ENCODE measurements around the gene BCAS3.

The BCAS3 gene

DNA sequence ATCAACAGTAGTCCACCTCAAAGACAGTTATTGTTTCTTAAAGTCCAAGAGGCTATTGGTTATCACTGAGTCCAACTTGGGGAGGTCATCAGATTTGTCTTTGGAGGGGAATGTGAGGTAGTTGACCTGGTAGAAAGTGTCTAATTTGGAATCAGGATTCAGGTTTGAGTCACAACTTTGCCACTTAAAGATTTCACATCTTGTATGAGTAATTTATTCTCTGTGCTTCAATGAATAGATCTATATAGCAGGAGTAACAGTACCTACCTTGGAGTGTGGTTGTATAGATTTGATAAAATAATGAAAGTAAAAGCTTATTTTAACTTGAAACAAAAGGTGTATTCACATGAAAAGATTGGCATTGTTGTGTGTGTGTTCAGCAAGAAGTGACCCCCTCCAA is 602.7 kb downstream of the BCAS3 start:
- no peak for DNase-seq
- TF ChIP-seq GATA1 (IDR thresholded peaks at IDR 0.05; ENCODE audit: low read depth, low read length) (no peak), POLR2A (IDR thresholded peaks at IDR 0.05; ENCODE audit: low read length) (no peak)

- no peak for TF ChIP-seq POLR2A (IDR thresholded peaks at IDR 0.05; ENCODE audit: low read length)
- TF ChIP-seq GATA1 (IDR thresholded peaks at IDR 0.05; ENCODE audit: low read depth, low read length), result no peak
- no peak for DNase-seq
These were observed 603.2 kb downstream of the BCAS3 start for GRCh38 chr17:61280851-61281250.

- TF ChIP-seq POLR2A (IDR thresholded peaks at IDR 0.05; ENCODE audit: low read length), result no peak
- no peak for TF ChIP-seq GATA1 (IDR thresholded peaks at IDR 0.05; ENCODE audit: low read depth, low read length)
- DNase-seq, result no peak
These were observed 604.7 kb downstream of the BCAS3 start for GRCh38 chr17:61282377-61282776.

DNA sequence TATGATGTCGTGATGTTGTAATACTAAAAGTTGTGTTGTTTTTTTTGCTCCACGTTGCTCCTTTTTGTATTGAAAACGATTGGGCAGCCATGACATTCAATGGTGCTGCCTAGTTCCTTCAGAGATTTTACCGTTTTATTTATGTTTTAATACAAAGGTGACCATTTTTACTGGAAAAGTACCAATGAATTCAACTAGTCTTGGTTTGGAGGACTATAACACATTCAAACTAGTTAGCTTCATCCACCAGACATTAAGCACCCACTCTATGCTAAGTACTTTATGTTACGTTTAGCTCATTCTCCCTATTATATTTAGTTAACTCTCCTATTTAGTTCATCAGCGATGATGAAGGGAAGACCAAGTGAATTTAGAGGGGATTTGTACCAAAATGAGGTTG is 605.4 kb downstream of the BCAS3 start:
- TF ChIP-seq POLR2A (IDR thresholded peaks at IDR 0.05; ENCODE audit: low read length), result no peak
- no peak for TF ChIP-seq GATA1 (IDR thresholded peaks at IDR 0.05; ENCODE audit: low read depth, low read length)
- DNase-seq, result no peak

- no peak for DNase-seq
- TF ChIP-seq POLR2A (IDR thresholded peaks at IDR 0.05; ENCODE audit: low read length) (no peak), GATA1 (IDR thresholded peaks at IDR 0.05; ENCODE audit: low read depth, low read length) (no peak)
These were observed 606.5 kb downstream of the BCAS3 start for GRCh38 chr17:61284174-61284573.

- TF ChIP-seq POLR2A (IDR thresholded peaks at IDR 0.05; ENCODE audit: low read length) (no peak), GATA1 (IDR thresholded peaks at IDR 0.05; ENCODE audit: low read depth, low read length) (no peak)
- no peak for DNase-seq
These were observed 607.1 kb downstream of the BCAS3 start for GRCh38 chr17:61284746-61285145.

DNA sequence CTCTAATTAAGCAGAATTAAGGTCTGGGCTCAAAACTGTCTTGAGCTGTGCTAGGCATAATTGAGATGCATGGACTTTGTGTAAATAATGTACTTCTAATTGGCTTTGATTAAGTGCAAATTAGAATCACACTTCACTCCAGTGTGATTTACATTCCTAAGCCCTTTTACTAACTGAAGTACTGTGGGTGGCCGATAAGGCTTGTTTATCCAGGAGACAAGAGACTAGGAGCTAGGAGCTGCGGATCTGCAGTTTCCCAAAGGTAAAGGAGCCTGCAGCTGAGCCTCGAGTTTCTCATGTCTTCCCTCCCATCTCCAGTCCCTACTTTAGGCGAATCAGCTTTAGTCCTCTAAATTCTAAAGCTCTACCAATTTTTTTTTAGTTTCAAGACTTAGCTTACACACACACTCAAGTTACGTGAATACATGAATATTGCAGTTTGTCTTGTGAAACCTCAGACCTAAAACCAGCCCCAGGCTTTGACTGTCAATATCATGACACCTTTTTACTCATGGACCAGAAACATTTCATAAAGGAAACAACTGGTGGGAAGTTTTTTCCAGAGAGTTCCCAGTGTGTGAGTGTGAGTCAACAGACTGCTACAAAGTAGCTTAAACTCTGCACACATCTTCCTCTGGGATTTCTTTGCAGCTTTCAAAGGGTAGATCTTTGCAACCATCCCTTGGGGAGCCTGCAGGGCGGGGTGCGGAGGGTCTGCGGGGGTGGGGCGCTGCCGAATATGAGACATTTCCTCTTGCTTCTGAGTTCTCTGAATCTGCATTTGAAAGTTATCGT is 608.1 kb downstream of the BCAS3 start:
- DNase-seq, result no peak
- no peak for TF ChIP-seq POLR2A (IDR thresholded peaks at IDR 0.05; ENCODE audit: low read length)
- no peak for TF ChIP-seq GATA1 (IDR thresholded peaks at IDR 0.05; ENCODE audit: low read depth, low read length)

DNA sequence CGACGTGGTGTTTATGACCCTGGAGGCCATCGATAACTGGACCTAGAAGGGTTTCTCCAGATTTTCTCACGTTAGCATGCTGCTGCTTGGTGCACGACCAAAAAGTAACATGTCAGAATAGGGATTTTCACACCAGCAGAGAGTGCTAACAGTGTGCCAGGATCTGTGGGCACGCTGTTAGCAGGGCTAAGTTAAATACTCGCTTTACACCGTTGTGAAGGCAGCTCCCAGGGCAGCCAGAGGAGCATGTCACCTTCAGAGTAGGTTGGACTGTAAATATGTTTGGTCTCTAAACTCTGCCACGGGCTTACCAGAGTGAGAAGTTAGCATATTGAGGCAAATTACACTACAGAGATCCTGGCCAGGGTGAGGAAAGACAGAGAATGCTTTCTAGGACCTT is 608.8 kb downstream of the BCAS3 start:
- TF ChIP-seq POLR2A (IDR thresholded peaks at IDR 0.05; ENCODE audit: low read length), result no peak
- TF ChIP-seq GATA1 (IDR thresholded peaks at IDR 0.05; ENCODE audit: low read depth, low read length), result no peak
- DNase-seq, result no peak

DNA sequence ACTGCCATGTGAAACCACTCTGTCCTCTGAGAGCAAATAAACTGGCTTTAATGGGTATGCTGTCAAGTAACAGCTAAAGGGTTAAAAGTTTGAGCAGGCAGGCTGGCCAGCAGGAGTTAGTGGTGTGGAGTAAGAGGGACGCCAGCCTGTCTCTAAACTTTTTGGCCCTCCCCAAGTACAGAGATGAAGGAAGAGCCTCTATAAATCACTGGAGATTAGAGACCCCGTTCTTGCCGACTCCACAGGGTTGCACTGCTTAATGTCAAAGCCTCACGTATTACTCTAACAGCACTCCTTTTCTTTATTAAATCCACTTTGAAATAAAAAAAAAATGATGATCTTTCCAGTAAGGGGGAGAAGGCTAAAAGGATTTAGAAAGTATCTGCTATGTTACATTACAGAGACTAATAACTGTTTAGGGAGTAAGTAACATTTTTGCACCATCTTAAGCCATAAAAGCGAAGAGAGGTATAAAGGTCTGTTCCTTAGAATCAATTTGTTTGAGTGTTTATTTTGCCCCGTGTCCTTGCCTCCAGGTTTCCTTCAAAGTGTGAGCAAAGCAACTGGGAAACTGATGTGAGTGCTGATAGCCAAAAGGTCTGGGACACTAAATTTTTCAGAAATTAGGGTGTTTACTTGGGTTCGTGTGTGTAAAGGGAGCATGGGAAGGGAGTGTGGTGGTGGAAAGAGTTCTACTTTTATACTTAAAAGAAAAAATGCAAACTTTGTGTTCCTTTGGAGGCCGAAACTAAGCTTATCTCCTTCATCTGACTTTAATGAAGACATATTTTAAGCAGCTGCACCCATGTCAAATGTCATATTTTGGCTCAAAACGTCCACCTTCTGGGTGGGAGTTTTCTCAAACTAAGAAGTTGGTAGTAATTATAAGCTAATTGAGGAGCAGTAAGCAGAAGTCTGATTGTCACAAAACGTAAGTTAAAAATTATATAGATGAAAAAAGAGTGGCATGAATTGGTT is 612.0 kb downstream of the BCAS3 start:
- no peak for DNase-seq
- TF ChIP-seq POLR2A (IDR thresholded peaks at IDR 0.05; ENCODE audit: low read length) (no peak), GATA1 (IDR thresholded peaks at IDR 0.05; ENCODE audit: low read depth, low read length) (no peak)

GRCh38 chr17:61291451-61292285 is 614.0 kb downstream of the BCAS3 start:
- DNase-seq, result no peak
- no peak for TF ChIP-seq POLR2A (IDR thresholded peaks at IDR 0.05; ENCODE audit: low read length)
- no peak for TF ChIP-seq GATA1 (IDR thresholded peaks at IDR 0.05; ENCODE audit: low read depth, low read length)

DNA sequence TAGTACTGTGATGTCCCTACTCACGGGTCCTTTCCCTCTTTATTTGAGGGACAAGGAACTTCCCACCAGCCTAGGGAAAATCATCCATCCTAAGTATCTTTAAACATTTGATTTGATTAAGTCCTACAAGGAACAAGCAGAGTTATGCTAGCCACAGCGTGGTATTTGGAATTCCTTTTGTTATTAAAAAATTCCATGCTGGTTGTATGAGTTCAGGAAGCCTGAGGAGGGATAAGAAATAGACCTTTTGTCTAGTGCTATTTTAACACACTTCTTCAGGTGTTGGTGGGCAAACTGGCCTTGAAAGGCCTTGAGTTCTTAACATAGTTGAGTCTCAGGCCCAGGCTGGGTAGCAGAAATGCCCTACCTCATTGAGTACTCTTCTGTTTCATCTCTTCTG is 616.6 kb downstream of the BCAS3 start:
- TF ChIP-seq GATA1 (IDR thresholded peaks at IDR 0.05; ENCODE audit: low read depth, low read length), result no peak
- no peak for TF ChIP-seq POLR2A (IDR thresholded peaks at IDR 0.05; ENCODE audit: low read length)
- no peak for DNase-seq

DNA sequence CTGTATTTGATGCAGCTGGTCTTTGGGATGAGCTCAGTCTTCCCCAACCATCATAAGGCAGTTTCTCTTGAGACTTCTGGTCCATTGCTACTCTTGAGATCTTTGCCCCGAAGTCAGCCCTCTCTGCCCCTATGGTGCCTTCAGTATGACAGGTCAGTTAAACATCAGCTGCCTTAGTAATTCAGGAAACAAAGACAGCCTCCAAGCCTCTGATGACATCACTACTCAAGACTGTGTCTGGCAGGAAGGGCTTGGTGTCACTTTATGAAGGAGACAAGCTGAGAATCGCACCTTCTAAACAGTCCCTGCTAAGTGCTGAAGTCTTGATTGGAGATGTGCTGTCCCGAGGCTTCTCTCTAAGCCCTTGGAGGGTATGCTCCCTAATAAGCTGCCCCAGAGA is 617.1 kb downstream of the BCAS3 start:
- TF ChIP-seq POLR2A (IDR thresholded peaks at IDR 0.05; ENCODE audit: low read length) (no peak), GATA1 (IDR thresholded peaks at IDR 0.05; ENCODE audit: low read depth, low read length) (no peak)
- no peak for DNase-seq

- TF ChIP-seq POLR2A (IDR thresholded peaks at IDR 0.05; ENCODE audit: low read length) (no peak), GATA1 (IDR thresholded peaks at IDR 0.05; ENCODE audit: low read depth, low read length) (no peak)
- no peak for DNase-seq
These were observed 618.4 kb downstream of the BCAS3 start for GRCh38 chr17:61296058-61296457.

Measured in erythroblast (primary cell).